Measurements from ENCODE around the gene PROZ. TPM values are rescaled to one million over a fixed set of nuclear protein-coding genes. Genes with fewer than 3 reads are reported as not detected.

The PROZ gene
- total and polyA plus RNA-seq, 10 donors, result 0.11 TPM; not detected in 9

- intact Hi-C loops (cut with DNase I; ENCODE audit: low total_unique reads), result no loop called here
- Histone ChIP-seq H3K4me1 (no peaks in the 10 kb centered on the region), H3K27me3 (replicated peaks in 1 of 7) (peaks cover 0 to 37% (median 0%) of the 10 kb centered on the region in 7 donors), H3K36me3 (no peaks in the 10 kb centered on the region), H3K27ac (no peak overlapping the region), H3K4me3 (no peak overlapping the region), H3K9me3 (no peaks in the 10 kb centered on the region)
- no peak for DNase-seq
- no peak for TF ChIP-seq POLR2A (IDR thresholded peaks at IDR 0.05)
- no peak for TF ChIP-seq CTCF (IDR thresholded peaks at IDR 0.05 in 8 of 11, conservative IDR thresholded peaks at IDR 0.05 in 3 of 11)
- TF ChIP-seq POLR2AphosphoS5 (IDR thresholded peaks at IDR 0.05), result no peak
- WGBS, 5 donors, result 77 to 89% (median 82%) methylated on average over 11 to 16 of the region's 16 CpGs
These were observed 36.4 kb upstream of the PROZ start for GRCh38 chr13:113121928-113122471.

GRCh38 chr13:113122550-113123225 is 35.8 kb upstream of the PROZ start, which contains the start of gene F10:
TSS of gene F10 (plus strand) at chr13:113122799. CDS start at chr13:113122856, 57 bp downstream.
- no peaks in the 10 kb centered on the region for H3K4me1 ChIP-seq
- H3K27me3 ChIP-seq (replicated peaks in 1 of 7), result peaks cover 0 to 42% (median 0%) of the 10 kb centered on the region in 7 donors
- H3K4me3 ChIP-seq, result peak within 1 kb of the TSS in 2 of 8 donors; percentile 11 to 36
- no peaks in the 10 kb centered on the region for H3K36me3 ChIP-seq
- H3K9me3 ChIP-seq, result no peaks in the 10 kb centered on the region
- intact Hi-C loops (cut with DNase I; ENCODE audit: low total_unique reads), result no loop called here
- TF ChIP-seq POLR2AphosphoS5 (IDR thresholded peaks at IDR 0.05) (peak in 2 of 3 donors; percentile 32 to 48), CTCF (IDR thresholded peaks at IDR 0.05 in 8 of 11, conservative IDR thresholded peaks at IDR 0.05 in 3 of 11) (no peak), POLR2A (IDR thresholded peaks at IDR 0.05) (no peak)
- H3K27ac ChIP-seq, result no peak within 1 kb of the TSS
- WGBS, 5 donors, result 56 to 73% (median 64%) methylated on average over 17 to 23 of the region's 23 CpGs
- peak; percentile 64 for DNase-seq

- Histone ChIP-seq H3K27ac (no peak overlapping the region), H3K4me3 (peak overlapping the region in 1 of 8 donors; percentile 11), H3K9me3 (no peaks in the 10 kb centered on the region), H3K27me3 (replicated peaks in 1 of 7) (peaks cover 0 to 41% (median 0%) of the 10 kb centered on the region in 7 donors), H3K36me3 (no peaks in the 10 kb centered on the region), H3K4me1 (no peaks in the 10 kb centered on the region)
- WGBS, 5 donors, result 74 to 84% (median 81%) methylated on average over 29 of the region's 29 CpGs
- intact Hi-C loops (cut with DNase I; ENCODE audit: low total_unique reads), result no loop called here
- DNase-seq, result peak; percentile 73
- TF ChIP-seq POLR2A (IDR thresholded peaks at IDR 0.05) (no peak), CTCF (IDR thresholded peaks at IDR 0.05 in 8 of 11, conservative IDR thresholded peaks at IDR 0.05 in 3 of 11) (no peak), POLR2AphosphoS5 (IDR thresholded peaks at IDR 0.05) (no peak)
These were observed 34.9 kb upstream of the PROZ start for GRCh38 chr13:113123226-113124201.
